T1000 (cell line): ENCODE measurements around the gene MAPK1.
"Not testable (repeated sequence)": the region's sequence is repeated elsewhere in the genome, so short reads cannot be mapped to it uniquely, and the experiment has no call there.

Experiments used
- DNase-seq: peaks from one replicate; lab custom pipeline; 2025; ENCODE audit warnings: mixed read lengths; lab: John Stamatoyannopoulos, UW

MAPK1 gene

GRCh38 chr22:21845558-21846453 lies 21.6 kb downstream of the MAPK1 start:
- no peak for DNase-seq

GRCh38 chr22:21842946-21843345 lies 24.5 kb downstream of the MAPK1 start:
- DNase-seq: no peak

- no peak for DNase-seq
Observed at GRCh38 chr22:21841422-21841821, 26.0 kb downstream of the MAPK1 start.

GRCh38 chr22:21840236-21840823 lies 27.1 kb downstream of the MAPK1 start:
- no peak for DNase-seq

- DNase-seq: no peak
Observed at GRCh38 chr22:21839765-21840140, 27.7 kb downstream of the MAPK1 start.

- DNase-seq: not testable (repeated sequence)
Observed at GRCh38 chr22:21839104-21839764, 28.2 kb downstream of the MAPK1 start.

- peak; percentile 6 for DNase-seq
Observed at GRCh38 chr22:21837248-21837979, 30.0 kb downstream of the MAPK1 start.

GRCh38 chr22:21836486-21836885 lies 31.0 kb downstream of the MAPK1 start:
- not testable (repeated sequence) for DNase-seq

GRCh38 chr22:21835378-21835777 lies 32.1 kb downstream of the MAPK1 start:
- DNase-seq: no peak

GRCh38 chr22:21834869-21835268 lies 32.6 kb downstream of the MAPK1 start:
- DNase-seq: no peak

- no peak for DNase-seq
Observed at GRCh38 chr22:21832291-21833290, 34.9 kb downstream of the MAPK1 start.

GRCh38 chr22:21829523-21829922 lies 37.9 kb downstream of the MAPK1 start:
- DNase-seq: no peak

GRCh38 chr22:21828268-21828638 lies 39.2 kb downstream of the MAPK1 start:
- DNase-seq: no peak

- no peak for DNase-seq
Observed at GRCh38 chr22:21827628-21828267, 39.7 kb downstream of the MAPK1 start.

- no peak for DNase-seq
Observed at GRCh38 chr22:21826204-21826603, 41.2 kb downstream of the MAPK1 start.

GRCh38 chr22:21824962-21825361 lies 42.5 kb downstream of the MAPK1 start:
- DNase-seq: not testable (repeated sequence)

- DNase-seq: no peak
Observed at GRCh38 chr22:21824445-21824912, 43.0 kb downstream of the MAPK1 start.

GRCh38 chr22:21823740-21824444 lies 43.6 kb downstream of the MAPK1 start:
- no peak for DNase-seq

- no peak for DNase-seq
Observed at GRCh38 chr22:21819183-21819770, 48.2 kb downstream of the MAPK1 start.
